Activated naive CD8-positive, alpha-beta T cell treated with anti-CD3 and anti-CD28 coated beads, Interleukin-2, amount 50 U/mL, for 24 hours (primary cell): ENCODE results near the gene NCOA1.

Source experiments
- ATAC-seq: fragments of 150-1000 bp; cut with Tn5 transposase; one replicate; pipeline ENCODE4 v1.10.0; 2021
- DNase-seq: peaks from one replicate; pipeline ENCODE4 v3.0.0; 2021
- H3K27ac Mint-ChIP-seq: one replicate; pipeline ENCODE4 v1.8.0; 2021; ENCODE audit warnings: mild to moderate bottlenecking, mixed read lengths
- H3K27me3 Mint-ChIP-seq: one replicate; pipeline ENCODE4 v1.8.0; 2021; ENCODE audit warnings: mixed read lengths
- H3K36me3 Mint-ChIP-seq: one replicate; pipeline ENCODE4 v1.8.0; 2021; ENCODE audit warnings: low read depth, mixed read lengths
- H3K4me1 Mint-ChIP-seq: one replicate; pipeline ENCODE4 v1.8.0; 2021; ENCODE audit warnings: mixed read lengths
- H3K4me3 Mint-ChIP-seq: one replicate; pipeline ENCODE4 v1.8.0; 2021; ENCODE audit warnings: mild to moderate bottlenecking, moderate library complexity, mixed read lengths
- H3K9me3 Mint-ChIP-seq: one replicate; pipeline ENCODE4 v1.8.0; 2021; ENCODE audit warnings: mixed read lengths

The NCOA1 gene

GRCh38 chr2:24618680-24619079 is 127.6 kb downstream of the NCOA1 start:
- Mint-ChIP-seq H3K4me3 (no peak overlapping the region), H3K9me3 (no peaks in the 10 kb centered on the region), H3K27me3 (no peaks in the 10 kb centered on the region), H3K36me3 (no peaks in the 10 kb centered on the region), H3K27ac (no peak overlapping the region), H3K4me1 (peaks cover 32% of the 10 kb centered on the region)
- no peak for ATAC-seq
- DNase-seq, result no peak

GRCh38 chr2:24620936-24621335 is 129.9 kb downstream of the NCOA1 start:
- no peaks in the 10 kb centered on the region for H3K36me3 Mint-ChIP-seq
- H3K4me3 Mint-ChIP-seq, result no peak overlapping the region
- no peak for ATAC-seq
- DNase-seq, result no peak
- H3K4me1 Mint-ChIP-seq, result peaks cover 38% of the 10 kb centered on the region
- no peak overlapping the region for H3K27ac Mint-ChIP-seq
- no peaks in the 10 kb centered on the region for H3K27me3 Mint-ChIP-seq
- no peaks in the 10 kb centered on the region for H3K9me3 Mint-ChIP-seq

- peaks cover 38% of the 10 kb centered on the region for H3K4me1 Mint-ChIP-seq
- no peak overlapping the region for H3K27ac Mint-ChIP-seq
- no peak overlapping the region for H3K4me3 Mint-ChIP-seq
- H3K9me3 Mint-ChIP-seq, result no peaks in the 10 kb centered on the region
- H3K36me3 Mint-ChIP-seq, result no peaks in the 10 kb centered on the region
- no peak for DNase-seq
- no peaks in the 10 kb centered on the region for H3K27me3 Mint-ChIP-seq
- no peak for ATAC-seq
Observed at GRCh38 chr2:24621779-24622538, 130.9 kb downstream of the NCOA1 start.

- Mint-ChIP-seq H3K27me3 (no peaks in the 10 kb centered on the region), H3K4me3 (no peak overlapping the region), H3K9me3 (no peaks in the 10 kb centered on the region), H3K27ac (no peak overlapping the region), H3K4me1 (peaks cover 35% of the 10 kb centered on the region), H3K36me3 (no peaks in the 10 kb centered on the region)
- DNase-seq (no peak), ATAC-seq (no peak)
Observed at GRCh38 chr2:24623535-24623934, 132.5 kb downstream of the NCOA1 start.

- ATAC-seq (no peak), DNase-seq (no peak)
- Mint-ChIP-seq H3K4me3 (no peak overlapping the region), H3K27ac (no peak overlapping the region), H3K36me3 (no peaks in the 10 kb centered on the region), H3K27me3 (no peaks in the 10 kb centered on the region), H3K4me1 (peaks cover 32% of the 10 kb centered on the region), H3K9me3 (no peaks in the 10 kb centered on the region)
Observed at GRCh38 chr2:24625728-24626127, 134.7 kb downstream of the NCOA1 start.

GRCh38 chr2:24626131-24626530 is 135.1 kb downstream of the NCOA1 start:
- no peak overlapping the region for H3K27ac Mint-ChIP-seq
- DNase-seq, result no peak
- ATAC-seq, result no peak
- no peaks in the 10 kb centered on the region for H3K27me3 Mint-ChIP-seq
- H3K4me3 Mint-ChIP-seq, result no peak overlapping the region
- no peaks in the 10 kb centered on the region for H3K36me3 Mint-ChIP-seq
- H3K9me3 Mint-ChIP-seq, result no peaks in the 10 kb centered on the region
- peaks cover 30% of the 10 kb centered on the region for H3K4me1 Mint-ChIP-seq

GRCh38 chr2:24628746-24629145 is 137.7 kb downstream of the NCOA1 start:
- Mint-ChIP-seq H3K27me3 (no peaks in the 10 kb centered on the region), H3K27ac (no peak overlapping the region)

GRCh38 chr2:24632172-24632571 is 141.1 kb downstream of the NCOA1 start:
- H3K36me3 Mint-ChIP-seq, result no peaks in the 10 kb centered on the region
- H3K4me1 Mint-ChIP-seq, result peaks cover 5% of the 10 kb centered on the region
- no peaks in the 10 kb centered on the region for H3K27me3 Mint-ChIP-seq
- ATAC-seq (no peak), DNase-seq (no peak)
- peak overlapping the region; percentile 46 for H3K27ac Mint-ChIP-seq
- no peak overlapping the region for H3K4me3 Mint-ChIP-seq
- no peaks in the 10 kb centered on the region for H3K9me3 Mint-ChIP-seq

More at GRCh38 chr2:24628746-24629145, 137.7 kb downstream of the NCOA1 start:
- DNase-seq (no peak), ATAC-seq (no peak)
- Mint-ChIP-seq H3K9me3 (no peaks in the 10 kb centered on the region), H3K36me3 (no peaks in the 10 kb centered on the region), H3K4me1 (peaks cover 14% of the 10 kb centered on the region), H3K4me3 (no peak overlapping the region)

GRCh38 chr2:24635181-24635580 is 144.1 kb downstream of the NCOA1 start:
- Mint-ChIP-seq H3K27me3 (no peaks in the 10 kb centered on the region), H3K9me3 (no peaks in the 10 kb centered on the region), H3K36me3 (peaks cover 6% of the 10 kb centered on the region), H3K27ac (no peak overlapping the region), H3K4me3 (no peak overlapping the region), H3K4me1 (peaks cover 11% of the 10 kb centered on the region)
- DNase-seq (no peak), ATAC-seq (no peak)

- Mint-ChIP-seq H3K9me3 (no peaks in the 10 kb centered on the region), H3K27me3 (no peaks in the 10 kb centered on the region), H3K36me3 (peaks cover 6% of the 10 kb centered on the region), H3K4me1 (peaks cover 21% of the 10 kb centered on the region), H3K4me3 (no peak overlapping the region), H3K27ac (no peak overlapping the region)
- no peak for ATAC-seq
- DNase-seq, result no peak
Observed at GRCh38 chr2:24638568-24638967, 147.5 kb downstream of the NCOA1 start.

- Mint-ChIP-seq H3K27ac (no peak overlapping the region), H3K9me3 (no peaks in the 10 kb centered on the region), H3K27me3 (no peaks in the 10 kb centered on the region), H3K36me3 (peaks cover 8% of the 10 kb centered on the region), H3K4me3 (no peak overlapping the region), H3K4me1 (peaks cover 19% of the 10 kb centered on the region)
- ATAC-seq (no peak), DNase-seq (no peak)
Observed at GRCh38 chr2:24642351-24642750, 151.3 kb downstream of the NCOA1 start.

GRCh38 chr2:24643051-24643450 is 152.0 kb downstream of the NCOA1 start:
- H3K27ac Mint-ChIP-seq, result no peak overlapping the region
- H3K27me3 Mint-ChIP-seq, result no peaks in the 10 kb centered on the region
- no peaks in the 10 kb centered on the region for H3K9me3 Mint-ChIP-seq
- H3K4me1 Mint-ChIP-seq, result peaks cover 19% of the 10 kb centered on the region
- H3K36me3 Mint-ChIP-seq, result peaks cover 8% of the 10 kb centered on the region
- H3K4me3 Mint-ChIP-seq, result no peak overlapping the region
- ATAC-seq (no peak), DNase-seq (no peak)

- H3K36me3 Mint-ChIP-seq, result peaks cover 2% of the 10 kb centered on the region
- DNase-seq (no peak), ATAC-seq (no peak)
- H3K4me3 Mint-ChIP-seq, result no peak overlapping the region
- no peaks in the 10 kb centered on the region for H3K9me3 Mint-ChIP-seq
- H3K27ac Mint-ChIP-seq, result no peak overlapping the region
- H3K27me3 Mint-ChIP-seq, result no peaks in the 10 kb centered on the region
- peaks cover 13% of the 10 kb centered on the region for H3K4me1 Mint-ChIP-seq
Observed at GRCh38 chr2:24644032-24644431, 153.0 kb downstream of the NCOA1 start.

GRCh38 chr2:24650997-24651642 is 160.1 kb downstream of the NCOA1 start:
- peaks cover 5% of the 10 kb centered on the region for H3K36me3 Mint-ChIP-seq
- no peak overlapping the region for H3K27ac Mint-ChIP-seq
- peaks cover 12% of the 10 kb centered on the region for H3K4me1 Mint-ChIP-seq
- H3K27me3 Mint-ChIP-seq, result no peaks in the 10 kb centered on the region
- H3K4me3 Mint-ChIP-seq, result no peak overlapping the region
- ATAC-seq (peak; percentile 54), DNase-seq (no peak)
- H3K9me3 Mint-ChIP-seq, result peaks cover 3% of the 10 kb centered on the region

GRCh38 chr2:24651643-24652003 is 160.6 kb downstream of the NCOA1 start:
- Mint-ChIP-seq H3K27ac (no peak overlapping the region), H3K4me3 (no peak overlapping the region), H3K4me1 (peaks cover 12% of the 10 kb centered on the region), H3K36me3 (peaks cover 5% of the 10 kb centered on the region), H3K9me3 (peaks cover 3% of the 10 kb centered on the region), H3K27me3 (no peaks in the 10 kb centered on the region)
- ATAC-seq (no peak), DNase-seq (no peak)
